Liver (tissue), 9 donors: ENCODE measurements around the gene COL12A1. TPM values are rescaled to one million over a fixed set of nuclear protein-coding genes. Genes with fewer than 3 reads are reported as not detected.

Experiments used
- DNase-seq: peaks from one replicate; pipeline ENCODE4 v3.0.0-alpha.2; 2017; ENCODE audit warnings: low spot score
- H3K27ac ChIP-seq, 2 donors: one replicate each; pipeline ENCODE4 v1.7.0; 2013; ENCODE audit warnings: inconsistent platforms in 2 of 2, low read length in 2 of 2, control low read depth in 1 of 2, low read depth in 1 of 2, mild to moderate bottlenecking in 1 of 2
- H3K27me3 ChIP-seq, 4 donors: one replicate each; pipeline versions ENCODE4 v1.6.1 to v1.7.0; 2013; ENCODE audit warnings: low read length in 3 of 4, inconsistent platforms in 1 of 4, mild to moderate bottlenecking in 1 of 4, moderate library complexity in 1 of 4; ENCODE audit not compliant: control insufficient read depth in 4 of 4, insufficient read depth in 4 of 4
- H3K36me3 ChIP-seq, 4 donors: one replicate each; pipeline versions ENCODE4 v1.6.1 to v1.7.0; 2013; ENCODE audit warnings: low read length in 3 of 4, mild to moderate bottlenecking in 3 of 4, low read depth in 1 of 4, moderate library complexity in 1 of 4; ENCODE audit not compliant: control insufficient read depth in 4 of 4, insufficient read depth in 3 of 4
- H3K4me1 ChIP-seq, 4 donors: one replicate each; pipeline versions ENCODE4 v1.6.1 to v1.7.0; 2013; ENCODE audit warnings: low read length in 3 of 4, mild to moderate bottlenecking in 3 of 4, moderate library complexity in 1 of 4; ENCODE audit not compliant: control insufficient read depth in 4 of 4, insufficient read depth in 4 of 4
- H3K4me3 ChIP-seq, 3 donors: one replicate each; pipeline versions ENCODE4 v1.6.1 to v1.7.0; 2013; ENCODE audit warnings: low read length in 3 of 3, control low read depth in 1 of 3, low read depth in 1 of 3, mild to moderate bottlenecking in 1 of 3
- H3K9ac ChIP-seq, 2 donors: one replicate each; pipeline ENCODE4 v1.7.0; 2013; ENCODE audit warnings: low read length in 2 of 2, mild to moderate bottlenecking in 2 of 2, moderate library complexity in 2 of 2, control low read depth in 1 of 2, low read depth in 1 of 2
- H3K9me3 ChIP-seq, 4 donors: one replicate each; pipeline versions ENCODE4 v1.6.1 to v1.7.0; 2013; ENCODE audit warnings: low read length in 3 of 4; ENCODE audit not compliant: control insufficient read depth in 4 of 4
- ATF3 ChIP-seq: IDR thresholded peaks from 2 replicates; pipeline ENCODE4 v1.6.1; 2016; ENCODE audit warnings: antibody characterized with exemption
- CTCF ChIP-seq: fragments of 150-350 bp; IDR thresholded peaks from 2 replicates; pipeline ENCODE4 v1.5.1; 2017; ENCODE audit warnings: improper control_type of control experiment, low read depth, low read length; ENCODE audit not compliant: missing input control
- EGR1 ChIP-seq, 2 donors: IDR thresholded peaks; 2 replicates each; pipeline ENCODE4 v1.6.1; 2016 to 2018; ENCODE audit warnings: antibody characterized with exemption in 2 of 2, low read depth in 2 of 2
- FOXA1 ChIP-seq: IDR thresholded peaks from 2 replicates; pipeline ENCODE4 v1.6.1; 2016; ENCODE audit warnings: antibody characterized with exemption
- FOXA2 ChIP-seq: IDR thresholded peaks from 2 replicates; pipeline ENCODE4 v1.6.1; 2016; ENCODE audit warnings: antibody characterized with exemption
- HNF4A ChIP-seq, 2 donors: conservative IDR thresholded peaks; 2 replicates each; pipeline ENCODE4 v1.6.1; 2016; ENCODE audit warnings: antibody characterized with exemption in 2 of 2, mild to moderate bottlenecking in 2 of 2
- HNF4G ChIP-seq: IDR thresholded peaks from 2 replicates; pipeline ENCODE4 v1.6.1; 2016; ENCODE audit warnings: antibody characterized with exemption
- JUND ChIP-seq, 2 donors: IDR thresholded peaks; 2 replicates each; pipeline ENCODE4 v1.6.1; 2016; ENCODE audit warnings: antibody characterized with exemption in 2 of 2
- MAX ChIP-seq: IDR thresholded peaks from 2 replicates; pipeline ENCODE4 v1.6.1; 2016; ENCODE audit warnings: antibody characterized with exemption
- NR2F2 ChIP-seq: IDR thresholded peaks from 2 replicates; pipeline ENCODE4 v1.6.1; 2016; ENCODE audit warnings: antibody characterized with exemption
- RAD21 ChIP-seq, 2 donors: IDR thresholded peaks; 2 replicates each; pipeline ENCODE4 v1.6.1; 2016; ENCODE audit warnings: antibody characterized with exemption in 2 of 2, mild to moderate bottlenecking in 2 of 2
- REST ChIP-seq: IDR thresholded peaks from 2 replicates; pipeline ENCODE4 v1.6.1; 2016; ENCODE audit warnings: antibody characterized with exemption, mild to moderate bottlenecking
- RXRA ChIP-seq, 2 donors: IDR thresholded peaks; 2 replicates each; pipeline ENCODE4 v1.6.1; 2017 to 2018; ENCODE audit warnings: antibody characterized with exemption in 2 of 2, mild to moderate bottlenecking in 1 of 2
- SP1 ChIP-seq: IDR thresholded peaks from 2 replicates; pipeline ENCODE4 v1.6.1; 2018; ENCODE audit warnings: antibody characterized with exemption, mild to moderate bottlenecking
- ZBTB33 ChIP-seq: IDR thresholded peaks from 2 replicates; pipeline ENCODE4 v1.6.1; 2016; ENCODE audit warnings: antibody characterized with exemption
- WGBS: extraction: QIAGEN DNeasy Blood & Tissue Kit; methylation state at CpG from one replicate; pipeline ENCODE4 v1.1.7; 2013; 5-methylcytosine and 5-hydroxymethylcytosine counted together
- polyA plus RNA-seq, 2 donors: library from polyadenylated mRNA; stranded (reverse) in 1 of 2; unstranded in 1 of 2; fragments of 200-250 nt in 1 of 2; fragments of >200 nt in 1 of 2; fragmentation: Nextera tagmentation in 1 of 2; extraction: Ambion mirVana in 1 of 2; gene quantifications; one replicate each; pipeline versions ENCODE4 v1.2.1 to v1.2.3, GENCODE V29; 2013 to 2015
- total RNA-seq, 2 donors: library from RNA; depleted of rRNA; stranded (reverse); fragments of >200 nt; gene quantifications; one replicate each; pipeline ENCODE4 v1.2.3, GENCODE V29; 2014
- donor health status: healthy.
- donor health status: healthy.
- donor health status: healthy.
- donor health status: healthy.
- donor health status: healthy.

The COL12A1 gene
- total and polyA plus RNA-seq, 4 donors, result 0.15 to 5.1 (median 1.8) TPM

DNA sequence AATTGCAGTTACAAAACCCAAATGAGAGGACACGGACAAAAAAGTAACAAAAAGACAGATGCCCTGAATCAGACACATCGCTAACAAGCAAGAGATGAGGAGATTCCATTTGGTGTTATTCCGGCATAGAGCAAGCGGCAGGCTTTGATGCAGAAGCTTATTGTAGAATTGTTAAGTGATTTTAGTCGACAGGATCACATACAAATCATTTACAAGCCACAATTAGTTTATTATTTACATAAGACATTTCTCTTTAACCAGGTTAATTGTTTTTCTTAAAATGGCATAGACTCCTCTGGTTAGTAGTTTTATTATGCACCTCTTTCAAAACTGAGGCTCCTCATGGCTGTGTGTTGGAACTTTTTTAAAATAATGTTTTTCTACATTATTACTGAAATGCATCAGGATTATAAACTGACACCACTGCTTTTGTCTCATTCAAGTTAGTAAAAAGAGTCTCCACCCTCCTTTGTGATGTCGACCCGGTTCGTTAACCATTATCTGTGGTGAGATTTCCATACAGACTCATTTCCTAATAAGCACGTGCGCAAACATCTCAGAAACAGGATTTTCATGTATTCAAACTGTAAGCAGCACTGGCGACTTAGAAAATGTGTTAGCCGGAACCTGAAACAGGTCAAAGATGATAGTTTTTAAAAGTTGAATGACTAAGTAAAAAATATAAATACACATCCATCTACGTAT is 119.8 kb downstream of the COL12A1 start:
- H3K27me3 ChIP-seq, result no peaks in the 10 kb centered on the region
- no peak overlapping the region for H3K9ac ChIP-seq
- H3K4me1 ChIP-seq, result peaks cover 0 to 16% (median 10%) of the 10 kb centered on the region in 4 donors
- no peaks in the 10 kb centered on the region for H3K9me3 ChIP-seq
- no peak for DNase-seq
- H3K27ac ChIP-seq, result no peak overlapping the region
- TF ChIP-seq ZBTB33 (no peak), SP1 (no peak), FOXA1 (no peak), HNF4A (conservative IDR thresholded peaks at IDR 0.05) (no peak), RAD21 (IDR thresholded peaks at IDR 0.05) (no peak), FOXA2 (no peak), JUND (IDR thresholded peaks at IDR 0.05) (no peak), HNF4G (no peak), ATF3 (no peak), NR2F2 (no peak), EGR1 (IDR thresholded peaks at IDR 0.05; ENCODE audit: low read depth in 2 of 2) (no peak), RXRA (IDR thresholded peaks at IDR 0.05) (no peak), MAX (no peak), REST (no peak), CTCF (no peak)
- no peaks in the 10 kb centered on the region for H3K36me3 ChIP-seq
- WGBS, result 85% methylated on average over 13 of the region's 13 CpGs
- no peak overlapping the region for H3K4me3 ChIP-seq
